ENCODE data around the gene MT1X.
"Not testable (repeated sequence)": the region's sequence is repeated elsewhere in the genome, so short reads cannot be mapped to it uniquely, and the experiment has no call there.

DNA sequence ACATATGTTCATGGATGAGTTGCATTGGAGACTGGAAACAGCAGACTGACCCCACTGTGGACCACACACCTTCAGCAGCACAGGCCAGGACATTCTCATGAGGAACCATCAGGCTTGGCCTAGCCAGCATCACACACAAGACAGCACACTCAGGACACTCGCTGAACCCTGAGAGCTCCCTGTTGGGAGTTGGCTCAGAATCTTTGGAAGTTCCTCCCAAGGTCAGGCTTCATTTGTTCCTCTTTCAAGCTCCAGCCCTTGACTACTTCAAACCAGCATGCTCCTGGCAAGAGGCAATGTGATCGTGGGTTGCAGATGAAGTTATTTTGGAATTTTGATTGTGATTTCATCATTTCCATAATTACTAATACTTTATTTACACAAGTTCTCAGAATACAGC is 10.6 kb upstream of the MT1X start:
- TF ChIP-seq, protein P1, sequence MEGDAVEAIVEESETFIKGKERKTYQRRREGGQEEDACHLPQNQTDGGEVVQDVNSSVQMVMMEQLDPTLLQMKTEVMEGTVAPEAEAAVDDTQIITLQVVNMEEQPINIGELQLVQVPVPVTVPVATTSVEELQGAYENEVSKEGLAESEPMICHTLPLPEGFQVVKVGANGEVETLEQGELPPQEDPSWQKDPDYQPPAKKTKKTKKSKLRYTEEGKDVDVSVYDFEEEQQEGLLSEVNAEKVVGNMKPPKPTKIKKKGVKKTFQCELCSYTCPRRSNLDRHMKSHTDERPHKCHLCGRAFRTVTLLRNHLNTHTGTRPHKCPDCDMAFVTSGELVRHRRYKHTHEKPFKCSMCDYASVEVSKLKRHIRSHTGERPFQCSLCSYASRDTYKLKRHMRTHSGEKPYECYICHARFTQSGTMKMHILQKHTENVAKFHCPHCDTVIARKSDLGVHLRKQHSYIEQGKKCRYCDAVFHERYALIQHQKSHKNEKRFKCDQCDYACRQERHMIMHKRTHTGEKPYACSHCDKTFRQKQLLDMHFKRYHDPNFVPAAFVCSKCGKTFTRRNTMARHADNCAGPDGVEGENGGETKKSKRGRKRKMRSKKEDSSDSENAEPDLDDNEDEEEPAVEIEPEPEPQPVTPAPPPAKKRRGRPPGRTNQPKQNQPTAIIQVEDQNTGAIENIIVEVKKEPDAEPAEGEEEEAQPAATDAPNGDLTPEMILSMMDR (conservative IDR thresholded peaks at IDR 0.05; ENCODE audit: low read length): not testable (repeated sequence)
- TF ChIP-seq EZH2phosphoT487 (IDR thresholded peaks at IDR 0.05; ENCODE audit: borderline replicate concordance, low read depth, low read length): not testable (repeated sequence)

Data from OCI-LY7 (cell line).